ENCODE measurements around the gene RPS15.
"Not testable (repeated sequence)": the region's sequence is repeated elsewhere in the genome, so short reads cannot be mapped to it uniquely, and the experiment has no call there.

Gene RPS15

DNA sequence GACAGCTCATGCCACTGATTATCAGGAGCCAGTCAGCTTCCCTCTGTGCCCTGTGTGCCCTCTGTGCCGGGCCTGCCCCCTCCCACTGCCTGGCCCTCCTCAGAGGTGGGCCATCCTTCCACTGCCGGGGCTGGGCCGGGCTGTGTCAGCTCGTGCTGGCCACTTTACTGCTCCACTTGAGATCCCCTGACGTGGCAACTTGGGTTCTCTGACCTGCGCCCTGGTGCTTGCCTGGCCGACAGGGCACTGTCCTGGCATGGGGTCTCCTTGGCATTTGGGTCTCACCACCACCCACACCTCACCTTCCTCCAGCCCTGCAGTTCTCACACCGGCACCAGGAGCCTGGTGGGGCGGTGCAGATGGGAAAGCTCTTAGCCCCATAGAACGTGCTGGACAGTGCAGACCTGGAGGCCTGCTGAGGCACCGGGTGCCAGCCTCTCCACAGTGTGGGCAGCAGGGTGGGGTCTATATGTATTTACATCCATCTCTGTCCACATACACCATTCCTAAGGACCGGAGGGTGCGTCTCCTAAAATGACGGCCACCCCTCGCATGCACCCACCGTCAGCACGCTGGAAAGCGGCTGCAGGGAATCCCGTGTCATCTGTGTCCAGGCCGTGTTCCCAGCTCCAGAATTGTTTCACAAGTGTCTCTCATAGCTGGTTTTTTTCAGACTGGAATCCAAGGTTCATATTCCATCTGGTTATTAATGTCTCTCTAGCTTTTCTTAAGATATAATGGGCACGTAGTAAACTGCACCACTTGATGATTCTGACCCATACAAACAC is 19.1 kb upstream of the RPS15 start:
- DNase-seq (ENCODE audit: low read depth in 2 of 2), result no peak

- DNase-seq (ENCODE audit: low read depth in 2 of 2), result not testable (repeated sequence)
Measured at GRCh38 chr19:1420085-1420484, 18.1 kb upstream of the RPS15 start.

DNA sequence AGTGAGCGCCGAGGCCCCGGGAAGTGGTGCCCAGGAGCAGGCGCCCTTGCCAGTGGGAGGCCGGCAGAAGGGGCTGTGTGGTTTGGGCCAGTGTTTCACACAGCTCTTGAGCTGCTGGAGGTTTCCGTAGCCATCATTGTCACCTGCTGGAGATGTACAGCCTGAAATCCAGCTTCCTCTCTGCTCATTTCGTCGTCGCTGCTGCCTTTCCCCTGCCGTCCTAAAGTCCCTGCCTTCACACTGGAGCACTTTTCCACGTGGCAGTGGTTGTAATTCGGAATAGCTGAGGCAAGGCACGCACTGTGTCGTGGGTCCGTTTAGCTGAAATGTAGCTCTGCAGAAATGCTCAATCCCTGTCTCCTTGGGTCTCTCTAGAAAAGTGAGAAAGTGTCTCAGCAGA is 17.6 kb upstream of the RPS15 start:
- DNase-seq (ENCODE audit: low read depth in 2 of 2), result no peak

GRCh38 chr19:1421218-1421957 is 16.8 kb upstream of the RPS15 start:
- DNase-seq (ENCODE audit: low read depth in 2 of 2), result no peak

- no peak for DNase-seq (ENCODE audit: low read depth in 2 of 2)
Measured at GRCh38 chr19:1421958-1422305, 16.3 kb upstream of the RPS15 start.

GRCh38 chr19:1422360-1422759 is 15.8 kb upstream of the RPS15 start:
- DNase-seq (ENCODE audit: low read depth in 2 of 2), result no peak

DNA sequence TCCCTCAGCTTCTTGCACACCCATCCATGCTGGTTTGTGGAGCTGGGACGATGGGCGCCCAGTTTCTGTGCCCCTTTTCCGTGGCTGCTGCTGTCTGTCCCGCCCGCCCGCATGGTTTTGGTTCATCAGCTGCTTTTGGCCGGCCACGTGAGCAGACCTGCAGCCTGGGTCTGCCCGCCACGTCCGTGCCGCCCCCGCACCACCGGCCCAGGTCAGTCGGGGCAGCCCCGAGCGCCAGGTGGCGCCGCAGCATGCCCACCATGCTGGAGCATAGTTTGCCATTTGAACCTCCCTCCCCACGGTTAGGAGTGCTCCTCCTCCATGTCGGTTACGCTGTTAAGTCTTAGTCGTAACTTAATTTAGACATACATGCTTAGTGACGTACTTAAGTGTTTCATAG is 15.3 kb upstream of the RPS15 start:
- DNase-seq (ENCODE audit: low read depth in 2 of 2), result no peak

DNA sequence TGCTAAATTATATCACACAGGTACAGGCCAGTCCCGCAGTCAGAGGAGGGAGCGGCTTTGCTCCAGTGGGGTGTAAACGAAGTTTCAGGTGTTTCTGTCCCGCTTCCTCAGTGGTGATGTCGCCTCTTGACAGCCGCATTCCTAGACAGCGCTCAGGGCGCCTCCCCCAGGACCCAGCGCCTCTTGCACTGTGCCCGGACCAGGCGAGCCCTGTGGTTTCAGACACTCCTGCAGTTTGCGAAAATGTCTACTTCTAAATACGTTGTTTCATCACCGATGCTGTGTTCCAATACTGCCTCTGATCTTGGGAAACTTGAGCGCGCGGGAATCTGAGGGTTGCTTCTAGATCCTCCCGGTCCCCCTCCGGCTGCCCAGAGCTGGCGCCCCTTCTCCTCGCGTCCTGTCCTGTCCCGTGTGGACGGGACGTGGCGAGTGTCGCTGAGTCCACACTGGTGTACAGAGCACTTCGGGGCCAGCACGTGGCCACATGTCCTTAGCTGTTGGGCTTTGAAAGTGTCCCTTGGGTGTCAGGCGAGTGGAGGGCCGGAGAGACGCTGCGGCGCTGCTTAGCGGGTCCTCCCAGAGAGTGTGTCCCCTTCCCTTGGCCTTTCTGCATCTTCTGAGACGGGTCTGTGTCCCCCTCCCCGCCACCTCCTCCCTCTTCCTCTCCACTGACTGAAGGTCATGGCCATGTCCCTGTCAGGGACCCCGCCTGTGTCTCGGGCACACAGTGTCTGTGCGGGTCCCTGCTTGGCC is 14.6 kb upstream of the RPS15 start:
- no peak for DNase-seq (ENCODE audit: low read depth in 2 of 2)

GRCh38 chr19:1424192-1424955 is 13.8 kb upstream of the RPS15 start:
- no peak for DNase-seq (ENCODE audit: low read depth in 2 of 2)

GRCh38 chr19:1425102-1425837 is 12.9 kb upstream of the RPS15 start:
- peak in 1 of 2 experiments; percentile 40 for DNase-seq (ENCODE audit: low read depth in 2 of 2)

- DNase-seq (ENCODE audit: low read depth in 2 of 2), result no peak
Measured at GRCh38 chr19:1425902-1426301, 12.3 kb upstream of the RPS15 start.

- no peak for DNase-seq (ENCODE audit: low read depth in 2 of 2)
Measured at GRCh38 chr19:1426736-1427135, 11.5 kb upstream of the RPS15 start.

DNA sequence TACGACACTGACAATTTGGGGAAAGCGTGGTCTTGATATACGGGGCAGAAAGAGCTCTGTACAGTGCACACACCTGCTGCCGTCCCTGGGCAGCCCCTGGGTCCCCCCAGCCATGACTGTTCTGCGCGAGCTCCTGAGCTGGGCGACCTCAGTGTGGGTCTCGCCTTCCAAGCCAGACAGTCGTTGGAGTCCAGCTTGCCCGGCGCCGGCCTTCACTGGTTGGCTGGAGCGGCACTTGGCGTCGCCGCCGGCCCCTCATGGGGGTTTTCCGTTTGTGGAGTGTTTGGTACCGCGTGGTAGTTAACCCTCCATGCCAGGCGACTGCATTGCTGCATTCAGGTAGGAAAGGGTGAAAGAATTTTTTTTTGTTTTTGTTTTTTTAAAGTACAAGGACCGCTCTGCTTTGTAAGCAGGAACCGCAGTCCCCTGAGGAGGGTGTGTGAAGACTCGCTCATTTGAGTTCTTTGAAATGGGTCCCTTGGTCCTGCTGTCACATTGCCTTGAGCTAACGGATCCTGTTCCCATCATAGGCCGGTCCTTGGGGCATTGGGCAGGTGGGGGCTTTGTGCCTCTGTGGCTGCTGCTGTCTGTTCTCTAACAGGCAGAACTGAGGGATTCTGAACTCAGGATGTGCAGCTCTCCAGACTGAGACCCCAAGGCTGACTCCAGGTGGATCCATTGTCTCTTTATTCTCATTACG is 10.8 kb upstream of the RPS15 start:
- DNase-seq (ENCODE audit: low read depth in 2 of 2), result no peak

GRCh38 chr19:1428738-1429391 is 9.3 kb upstream of the RPS15 start:
- no peak for DNase-seq (ENCODE audit: low read depth in 2 of 2)

DNA sequence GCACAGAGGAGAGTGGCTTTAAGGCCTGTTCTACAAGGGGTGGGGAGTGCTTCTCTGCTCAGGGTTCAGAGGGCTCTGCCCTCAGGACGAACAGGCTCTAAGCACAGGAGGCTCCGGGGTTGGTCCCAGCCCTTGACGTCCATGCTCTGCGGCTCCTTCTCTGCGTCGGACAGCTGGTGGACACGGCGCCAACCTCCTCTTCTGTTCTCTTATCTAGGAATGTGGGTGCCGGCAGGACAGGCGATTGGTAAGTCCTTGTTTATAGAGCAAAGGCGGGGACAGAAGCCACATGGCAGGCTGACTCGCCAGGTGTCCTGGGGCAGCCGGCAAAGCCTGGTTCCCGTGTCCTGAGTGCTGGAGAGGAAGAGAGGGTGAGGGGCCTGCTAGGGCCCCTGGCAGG is 8.4 kb upstream of the RPS15 start:
- DNase-seq (ENCODE audit: low read depth in 2 of 2), result no peak

- DNase-seq (ENCODE audit: low read depth in 2 of 2), result no peak
Measured at GRCh38 chr19:1430246-1430645, 8.0 kb upstream of the RPS15 start.

DNA sequence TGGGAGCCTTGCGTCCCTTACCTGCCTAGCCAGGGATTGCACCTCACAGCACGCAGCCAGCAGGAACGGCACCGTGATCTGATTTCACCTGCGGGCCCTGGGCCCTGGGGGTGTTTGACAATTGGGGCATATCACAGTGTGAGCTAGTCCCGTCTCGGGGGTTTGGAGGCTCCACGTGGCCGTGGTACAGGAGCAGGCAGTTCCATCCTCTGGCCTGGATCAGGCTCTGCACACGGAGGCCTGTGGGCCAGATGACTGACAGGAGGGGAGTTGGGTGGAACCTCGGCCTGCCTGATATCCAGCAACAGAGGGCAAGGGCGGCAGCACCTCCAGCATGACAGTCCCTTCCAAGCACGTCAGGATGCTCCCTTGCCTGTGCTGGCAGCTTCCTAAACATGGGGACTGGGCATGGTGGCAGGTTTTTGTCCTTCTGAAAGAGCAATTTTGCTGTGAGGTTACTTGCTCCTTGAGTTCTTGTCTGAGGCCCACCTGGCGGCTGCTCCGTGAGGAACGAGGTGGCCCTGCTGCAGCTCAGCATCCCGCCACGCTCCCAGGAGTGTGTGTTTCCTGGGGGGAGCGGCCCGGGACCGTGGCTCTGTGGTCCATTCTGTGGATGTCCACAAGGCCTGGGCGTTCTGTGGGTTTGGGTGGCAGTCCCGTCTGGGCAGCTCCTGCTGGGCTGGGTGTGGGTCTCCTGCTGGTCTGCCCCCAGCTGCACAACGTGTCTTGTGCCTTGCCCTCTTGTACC is 6.3 kb upstream of the RPS15 start:
- no peak for DNase-seq (ENCODE audit: low read depth in 2 of 2)

GRCh38 chr19:1432507-1432887 is 5.7 kb upstream of the RPS15 start:
- no peak for DNase-seq (ENCODE audit: low read depth in 2 of 2)
